Omental fat pad (tissue), 4 donors: ENCODE measurements around the gene DNAH3. TPM values are rescaled to one million over a fixed set of nuclear protein-coding genes. Genes with fewer than 3 reads are reported as not detected.

Experiments used
- ATAC-seq: fragments of 150-250 bp; one replicate; pipeline ENCODE4 v1.9.1; 2016; ENCODE audit warnings: mild to moderate bottlenecking, moderate library complexity; ENCODE audit not compliant: low FRiP score
- DNase-seq: peaks from one replicate; pipeline ENCODE4 v3.0.0-alpha.2; 2019; ENCODE audit warnings: low spot score
- total RNA-seq, 4 donors: library from RNA; depleted of rRNA; stranded (reverse); fragments of >200 nt; gene quantifications; one replicate each; pipeline ENCODE4 v1.1.0, GENCODE V29; 2016
- TF ChIP-seq, protein P1 (sequence below), 3 donors: fragments of 450-650 bp; IDR thresholded peaks; one replicate each; pipeline ENCODE4 v1.5.1; 2016 to 2017; ENCODE audit warnings: antibody characterized with exemption in 3 of 3, mild to moderate bottlenecking in 3 of 3, moderate library complexity in 2 of 3

Gene DNAH3
- total RNA-seq, 4 donors from 2014 or later = 0.12 TPM; not detected in 3

GRCh38 chr16:21167929-21168602, 17.4 kb upstream of the DNAH3 start:
- TF ChIP-seq, protein P1, sequence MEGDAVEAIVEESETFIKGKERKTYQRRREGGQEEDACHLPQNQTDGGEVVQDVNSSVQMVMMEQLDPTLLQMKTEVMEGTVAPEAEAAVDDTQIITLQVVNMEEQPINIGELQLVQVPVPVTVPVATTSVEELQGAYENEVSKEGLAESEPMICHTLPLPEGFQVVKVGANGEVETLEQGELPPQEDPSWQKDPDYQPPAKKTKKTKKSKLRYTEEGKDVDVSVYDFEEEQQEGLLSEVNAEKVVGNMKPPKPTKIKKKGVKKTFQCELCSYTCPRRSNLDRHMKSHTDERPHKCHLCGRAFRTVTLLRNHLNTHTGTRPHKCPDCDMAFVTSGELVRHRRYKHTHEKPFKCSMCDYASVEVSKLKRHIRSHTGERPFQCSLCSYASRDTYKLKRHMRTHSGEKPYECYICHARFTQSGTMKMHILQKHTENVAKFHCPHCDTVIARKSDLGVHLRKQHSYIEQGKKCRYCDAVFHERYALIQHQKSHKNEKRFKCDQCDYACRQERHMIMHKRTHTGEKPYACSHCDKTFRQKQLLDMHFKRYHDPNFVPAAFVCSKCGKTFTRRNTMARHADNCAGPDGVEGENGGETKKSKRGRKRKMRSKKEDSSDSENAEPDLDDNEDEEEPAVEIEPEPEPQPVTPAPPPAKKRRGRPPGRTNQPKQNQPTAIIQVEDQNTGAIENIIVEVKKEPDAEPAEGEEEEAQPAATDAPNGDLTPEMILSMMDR (IDR thresholded peaks at IDR 0.05) = no peak
- DNase-seq (no peak), ATAC-seq (no peak)

DNA sequence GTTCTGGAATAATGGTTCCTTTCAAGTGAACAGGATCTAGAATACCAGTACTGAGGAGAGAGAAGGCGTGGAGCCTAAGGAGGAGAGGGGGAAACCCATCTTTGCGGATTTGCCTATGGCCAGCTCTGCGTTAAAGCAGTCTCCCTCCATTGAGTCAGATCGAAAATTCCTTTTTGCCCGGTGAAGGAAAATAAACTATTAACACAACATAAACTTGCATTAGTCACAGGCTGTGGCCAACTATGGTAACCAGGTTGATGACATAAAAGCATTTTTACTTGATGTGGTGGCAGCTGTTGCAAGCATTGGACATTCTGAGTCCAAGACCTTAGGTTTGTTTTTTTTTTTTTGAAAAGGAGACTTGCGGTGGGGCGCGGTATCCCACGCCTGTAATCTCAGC, 16.7 kb upstream of the DNAH3 start:
- no peak for ATAC-seq

GRCh38 chr16:21166561-21166961, 15.9 kb upstream of the DNAH3 start:
- ATAC-seq = no peak
- TF ChIP-seq, protein P1 (IDR thresholded peaks at IDR 0.05) = no peak
- no peak for DNase-seq

More for the DNA sequence above, 16.7 kb upstream of the DNAH3 start:
- DNase-seq = no peak
- TF ChIP-seq, protein P1 (IDR thresholded peaks at IDR 0.05) = no peak

- DNase-seq = no peak
- ATAC-seq = no peak
- TF ChIP-seq, protein P1 (IDR thresholded peaks at IDR 0.05) = no peak
Measured at GRCh38 chr16:21164521-21165168, 14.0 kb upstream of the DNAH3 start.

DNA sequence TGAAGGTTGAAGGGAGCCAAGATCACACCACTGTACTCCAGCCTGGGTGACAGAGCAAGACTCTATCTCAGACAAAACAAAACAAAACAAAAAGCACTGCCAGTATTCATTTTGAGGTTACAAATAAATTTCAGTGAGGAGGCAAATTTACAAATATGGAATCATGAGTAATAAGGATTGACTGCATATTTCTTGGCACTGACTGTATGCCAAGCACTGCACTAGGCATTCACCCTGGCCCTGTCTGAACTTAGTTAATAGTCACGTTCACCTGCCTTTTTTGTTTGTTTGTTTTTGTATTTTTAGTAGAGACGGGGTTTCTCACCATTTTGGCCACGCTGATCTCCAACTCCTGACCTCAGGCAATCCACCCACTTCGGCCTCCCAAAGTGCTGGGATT, 12.9 kb upstream of the DNAH3 start:
- TF ChIP-seq, protein P1 (IDR thresholded peaks at IDR 0.05) = no peak
- no peak for DNase-seq
- no peak for ATAC-seq

DNA sequence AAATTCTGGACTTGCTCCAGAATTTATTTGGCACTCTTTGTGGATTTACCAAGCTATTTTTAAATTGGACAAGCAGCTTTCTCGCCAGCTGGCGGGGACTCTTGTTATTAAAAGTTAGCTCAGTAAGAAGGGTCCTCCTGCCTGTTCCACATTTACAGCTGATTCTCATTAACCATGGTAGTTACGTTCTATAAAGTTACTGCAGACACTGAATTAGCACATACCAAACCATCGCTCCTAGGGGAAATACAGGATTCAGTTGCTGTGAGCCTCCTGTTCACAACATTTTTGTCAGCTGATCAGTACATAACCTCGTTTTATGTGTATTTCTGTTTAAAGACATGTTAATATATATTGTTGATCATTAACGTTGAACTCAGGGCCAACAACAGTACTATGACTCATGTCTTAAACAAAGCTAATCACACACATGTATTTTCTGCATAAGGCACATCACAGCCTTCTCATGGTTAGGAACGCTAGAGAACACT, 12.1 kb upstream of the DNAH3 start:
- DNase-seq = no peak
- ATAC-seq = no peak
- TF ChIP-seq, protein P1 (IDR thresholded peaks at IDR 0.05) = no peak

- TF ChIP-seq, protein P1 (IDR thresholded peaks at IDR 0.05) = no peak
- DNase-seq (no peak), ATAC-seq (no peak)
Measured at GRCh38 chr16:21161211-21161610, 10.6 kb upstream of the DNAH3 start.
